HepG2 (cell line): ENCODE measurements around the gene TYMP. TPM values are rescaled to one million over a fixed set of nuclear protein-coding genes. Genes with fewer than 3 reads are reported as not detected.

Experiments
- ATAC-seq: fragments of 200-7000 bp; cut with Tn5 transposase; 3 replicates; pipeline ENCODE4 v1.9.1; 2020; ENCODE audit warnings: mild to moderate bottlenecking, moderate library complexity
- BruUV-seq: library from RNA; stranded (reverse); fragments of 400-500 nt; replicated peaks from 2 replicates; lab custom pipeline; 2021; lab: Mats Ljungman, UMichigan
- CTCF ChIA-PET: fragments of 300-600 bp; formaldehyde crosslinking; extraction: SDS; loops from one replicate; lab custom pipeline; 2021; ENCODE audit warnings: low total read pairs, inconsistent platforms, low intra/inter-chr PET ratio; lab: Yijun Ruan, JAX
- POLR2A ChIA-PET: fragments of 350-600 bp; sonication (Branson Sonifier 250); formaldehyde crosslinking; loops from one replicate; lab custom pipeline; 2020; ENCODE audit warnings: antibody characterized with exemption, inconsistent platforms; lab: Yijun Ruan, JAX
- DNase-seq: peaks from one replicate; pipeline ENCODE4 v3.0.0-alpha.2; 2015; ENCODE audit warnings: low spot score
- FAIRE-seq: peaks from 3 replicates; lab custom pipeline; 2011; peaks lifted over from hg19 to GRCh38; lab: Jason Lieb, UNC
- H2AFZ ChIP-seq: one replicate; pipeline ENCODE4 v1.6.1; 2011; ENCODE audit warnings: low read length, inconsistent platforms
- H3K27ac ChIP-seq: fragments of 300-600 bp; 3 replicates; pipeline ENCODE4 v1.8.0; 2011; ENCODE audit warnings: mixed run types, mild to moderate bottlenecking, mixed read lengths, low read length, inconsistent platforms; ENCODE audit not compliant: insufficient read depth; ENCODE audit errors: extremely low read length
- H3K27me3 ChIP-seq, 2 experiments: fragments of 200-600 bp in 1 of 2; 2 replicates in 1 of 2; 3 replicates in 1 of 2; pipeline versions ENCODE4 v1.6.0 to v1.8.0; 2011; ENCODE audit warnings: low read length in 2 of 2, mild to moderate bottlenecking in 2 of 2, moderate library complexity in 2 of 2, inconsistent platforms in 1 of 2; ENCODE audit not compliant: insufficient read depth in 2 of 2, control insufficient read depth in 1 of 2
- H3K36me3 ChIP-seq, 2 experiments: fragments of 200-600 bp in 1 of 2; replicated peaks in 1 of 2; 2 replicates in 1 of 2; 3 replicates in 1 of 2; pipeline versions ENCODE4 v1.5.1 to v1.8.0; 2011; ENCODE audit warnings: low read length in 2 of 2, inconsistent platforms in 1 of 2; ENCODE audit not compliant: insufficient read depth in 2 of 2, control insufficient read depth in 1 of 2
- H3K4me1 ChIP-seq: 2 replicates; pipeline ENCODE4 v1.5.1; 2012; ENCODE audit warnings: low read length, inconsistent platforms; ENCODE audit not compliant: insufficient read depth
- H3K4me2 ChIP-seq: 2 replicates; pipeline ENCODE4 v1.6.0; 2011; ENCODE audit warnings: low read depth, low read length, inconsistent platforms
- H3K4me3 ChIP-seq, 3 experiments: fragments of 200-600 bp in 1 of 3; sonication (generic), shearing (Covaris generic) in 1 of 3; replicated peaks in 1 of 3; 2 replicates each; pipeline ENCODE4 v1.5.1; 2011 to 2016; ENCODE audit warnings: low read length in 3 of 3, inconsistent platforms in 2 of 3, low read depth in 2 of 3, mild to moderate bottlenecking in 2 of 3, control low read depth in 1 of 3, mixed read lengths in 1 of 3; ENCODE audit not compliant: insufficient read depth in 1 of 3
- H3K79me2 ChIP-seq: one replicate; pipeline ENCODE4 v1.6.1; 2011; ENCODE audit warnings: low read length, inconsistent platforms; ENCODE audit not compliant: insufficient read depth
- H3K9ac ChIP-seq: 2 replicates; pipeline ENCODE4 v1.6.0; 2011; ENCODE audit warnings: mild to moderate bottlenecking, low read depth, low read length, inconsistent platforms; ENCODE audit not compliant: insufficient read depth
- H3K9me3 ChIP-seq: 2 replicates; pipeline ENCODE4 v1.5.1; 2012; ENCODE audit warnings: mild to moderate bottlenecking, low read length
- H4K20me1 ChIP-seq: 2 replicates; pipeline ENCODE4 v1.6.0; 2011; ENCODE audit warnings: inconsistent platforms, mild to moderate bottlenecking, low read length, moderate library complexity; ENCODE audit not compliant: insufficient read depth
- AGO2 ChIP-seq: fragments of 200-400 bp; formaldehyde crosslinking; optimal IDR thresholded peaks from 2 replicates; pipeline ENCODE3; 2017; ENCODE audit warnings: mild to moderate bottlenecking, low read depth, low read length, moderate library complexity
- ARHGAP35 ChIP-seq: sonication (generic); formaldehyde crosslinking; IDR thresholded peaks from 2 replicates; pipeline ENCODE4 v1.9.0; 2022; ENCODE audit warnings: mild to moderate bottlenecking, inconsistent platforms, moderate library complexity, missing genetic modification reagents, borderline replicate concordance
- KMT2A ChIP-seq: sonication (generic); formaldehyde crosslinking; IDR thresholded peaks from 2 replicates; pipeline ENCODE4 v1.4.0; 2020; ENCODE audit warnings: missing genetic modification reagents
- SOX6 ChIP-seq, 2 experiments: fragments of 450-650 bp in 1 of 2; sonication (generic) in 1 of 2; formaldehyde crosslinking in 1 of 2; IDR thresholded peaks; 2 replicates each; pipeline versions ENCODE4 v1.4.0 to v1.6.1; 2017 to 2020; ENCODE audit warnings: antibody characterized with exemption in 1 of 2, mild to moderate bottlenecking in 1 of 2, missing genetic modification reagents in 1 of 2
- TBP ChIP-seq: sonication (generic); formaldehyde crosslinking; IDR thresholded peaks from 2 replicates; pipeline ENCODE4 v1.5.0; 2020; ENCODE audit warnings: missing genetic modification reagents
- ZNF138 ChIP-seq: sonication (generic); formaldehyde crosslinking; IDR thresholded peaks from 2 replicates; pipeline ENCODE4 v1.5.0; 2020; ENCODE audit warnings: mild to moderate bottlenecking, low read depth, missing genetic modification reagents
- ZNF292 ChIP-seq: sonication (generic); formaldehyde crosslinking; IDR thresholded peaks from 2 replicates; pipeline ENCODE4 v1.8.1; 2022; ENCODE audit warnings: mild to moderate bottlenecking, low read depth, missing genetic modification reagents, borderline replicate concordance
- ZNF678 ChIP-seq: sonication (generic); formaldehyde crosslinking; IDR thresholded peaks from 2 replicates; pipeline ENCODE4 v1.4.0; 2020; ENCODE audit warnings: mild to moderate bottlenecking, missing genetic modification reagents
- WGBS: methylation state at CpG from one replicate; pipeline ENCODE4 v1.1.6; 2017; ENCODE audit warnings: low lambda C conversion rate; 5-methylcytosine and 5-hydroxymethylcytosine counted together
- in situ Hi-C: cut with HindIII; loops from 2 replicates; pipeline ENCODE4 v1.10.0; 2017; ENCODE audit warnings: low pct_unique_long_range_greater_than_20kb; ENCODE audit not compliant: extremely low pct_ligation_motif_present
- intact Hi-C: fragments of 100-400 bp; cut with micrococcal nuclease; formaldehyde crosslinking; loops from one replicate; pipeline ENCODE4 v1.10.0; 2022; ENCODE audit not compliant: unreplicated experiment
- polyA plus RNA-seq, 8 experiments: library from polyadenylated mRNA; depleted of rRNA in 3 of 8; stranded (reverse) in 7 of 8; unstranded in 1 of 8; fragments of >200 nt; fragmentation: Illumina TruSeq in 4 of 8; extraction: Trizol in 4 of 8; gene quantifications; 2 replicates each; pipeline versions ENCODE4 v1.2.1 to v1.2.3, GENCODE V29; 2011 to 2016; ENCODE audit warnings: low read depth in 4 of 8, missing spikeins in 1 of 8, mixed read lengths in 1 of 8; ENCODE audit not compliant: insufficient read depth in 1 of 8
- total RNA-seq, 5 experiments: library from RNA; depleted of rRNA; stranded (reverse); fragments of >200 nt; fragmentation: Illumina TruSeq; extraction: Trizol; gene quantifications; 2 replicates each; pipeline ENCODE4 v1.2.3, GENCODE V29; 2016; ENCODE audit warnings: low read depth in 1 of 5
- TF ChIP-seq, protein P1 (sequence below): sonication (generic); formaldehyde crosslinking; conservative IDR thresholded peaks from 2 replicates; pipeline ENCODE4 v1.8.1; 2023; ENCODE audit warnings: missing genetic modification reagents
- TF ChIP-seq, protein P2 (sequence below): sonication (generic); formaldehyde crosslinking; IDR thresholded peaks from 2 replicates; pipeline ENCODE4 v1.8.1; 2022; ENCODE audit warnings: low read depth, mild to moderate bottlenecking, missing genetic modification reagents
- TF ChIP-seq, protein P3 (sequence below): sonication (generic); formaldehyde crosslinking; IDR thresholded peaks from 2 replicates; pipeline ENCODE4 v1.5.1; 2020; ENCODE audit warnings: mild to moderate bottlenecking, missing genetic modification reagents, moderate library complexity

Gene TYMP
- total and polyA plus RNA-seq, 2 of the 13 experiments (the other 11 are each of a cell fraction or from before 2014, with no cell fraction given), result 3.9 to 4.3 TPM

DNA sequence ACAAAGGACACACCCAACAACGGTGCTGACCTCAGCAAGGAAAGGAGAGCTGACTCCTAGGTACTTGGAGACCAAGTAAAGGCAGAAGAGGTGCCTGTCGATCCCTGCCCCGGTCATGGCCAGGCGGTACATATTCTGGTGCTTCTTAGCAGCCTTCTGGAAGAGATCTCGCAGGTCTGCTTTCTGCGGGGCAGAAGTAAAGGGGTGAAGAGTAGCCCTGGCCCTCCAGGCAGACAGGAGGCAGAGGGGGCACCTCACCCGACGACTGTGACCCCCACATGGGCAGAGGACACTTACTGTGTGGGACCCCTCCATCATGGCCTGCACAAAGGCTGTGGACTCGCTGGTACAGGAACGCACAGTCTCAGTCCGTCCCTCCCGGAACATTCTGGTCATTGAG is 41.0 kb upstream of the TYMP start:
- POLR2A ChIA-PET, result interaction anchor here (1.2 to 3.2 kb wide), 2 partner anchors 11 to 51 kb away, joined by 4 to 30 read pairs; partner anchors contain the start of gene CHKB
- Histone ChIP-seq H3K27ac (no peak overlapping the region), H3K9ac (no peak overlapping the region), H3K4me3 (no peak overlapping the region), H3K79me2 (no peaks in the 10 kb centered on the region), H3K36me3 (peaks cover 4 to 5% of the 10 kb centered on the region in 2 experiments; a peak in 2 of 5 replicates), H3K27me3 (no peaks in the 10 kb centered on the region), H3K4me2 (no peak overlapping the region), H3K4me1 (peaks cover 29% of the 10 kb centered on the region), H4K20me1 (no peaks in the 10 kb centered on the region), H3K9me3 (no peaks in the 10 kb centered on the region), H2AFZ (no peak overlapping the region)
- no peak for DNase-seq
- in situ Hi-C loops, result no loop called here
- no peak for FAIRE-seq
- WGBS, result 92% methylated on average over 7 of the region's 12 CpGs
- intact Hi-C loops, result no loop called here
- CTCF ChIA-PET, result no interaction called here
- no peak for ATAC-seq
- TF ChIP-seq ARHGAP35 (no peak), AGO2 (no peak), TBP (CRISPR knock-in tag) (no peak), ZNF678 (CRISPR knock-in tag) (no peak), KMT2A (CRISPR knock-in tag) (no peak), ZNF138 (CRISPR knock-in tag) (no peak), SOX6 (IDR thresholded peaks at IDR 0.05) (no peak), SOX6 (CRISPR knock-in tag; IDR thresholded peaks at IDR 0.05) (no peak), ZNF292 (no peak)
- TF ChIP-seq, protein P1, sequence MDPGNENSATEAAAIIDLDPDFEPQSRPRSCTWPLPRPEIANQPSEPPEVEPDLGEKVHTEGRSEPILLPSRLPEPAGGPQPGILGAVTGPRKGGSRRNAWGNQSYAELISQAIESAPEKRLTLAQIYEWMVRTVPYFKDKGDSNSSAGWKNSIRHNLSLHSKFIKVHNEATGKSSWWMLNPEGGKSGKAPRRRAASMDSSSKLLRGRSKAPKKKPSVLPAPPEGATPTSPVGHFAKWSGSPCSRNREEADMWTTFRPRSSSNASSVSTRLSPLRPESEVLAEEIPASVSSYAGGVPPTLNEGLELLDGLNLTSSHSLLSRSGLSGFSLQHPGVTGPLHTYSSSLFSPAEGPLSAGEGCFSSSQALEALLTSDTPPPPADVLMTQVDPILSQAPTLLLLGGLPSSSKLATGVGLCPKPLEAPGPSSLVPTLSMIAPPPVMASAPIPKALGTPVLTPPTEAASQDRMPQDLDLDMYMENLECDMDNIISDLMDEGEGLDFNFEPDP (CRISPR knock-in tag), result 0 out of 2 replicates have a peak, but pooled peaks have one; percentile 29
- TF ChIP-seq, protein P2, sequence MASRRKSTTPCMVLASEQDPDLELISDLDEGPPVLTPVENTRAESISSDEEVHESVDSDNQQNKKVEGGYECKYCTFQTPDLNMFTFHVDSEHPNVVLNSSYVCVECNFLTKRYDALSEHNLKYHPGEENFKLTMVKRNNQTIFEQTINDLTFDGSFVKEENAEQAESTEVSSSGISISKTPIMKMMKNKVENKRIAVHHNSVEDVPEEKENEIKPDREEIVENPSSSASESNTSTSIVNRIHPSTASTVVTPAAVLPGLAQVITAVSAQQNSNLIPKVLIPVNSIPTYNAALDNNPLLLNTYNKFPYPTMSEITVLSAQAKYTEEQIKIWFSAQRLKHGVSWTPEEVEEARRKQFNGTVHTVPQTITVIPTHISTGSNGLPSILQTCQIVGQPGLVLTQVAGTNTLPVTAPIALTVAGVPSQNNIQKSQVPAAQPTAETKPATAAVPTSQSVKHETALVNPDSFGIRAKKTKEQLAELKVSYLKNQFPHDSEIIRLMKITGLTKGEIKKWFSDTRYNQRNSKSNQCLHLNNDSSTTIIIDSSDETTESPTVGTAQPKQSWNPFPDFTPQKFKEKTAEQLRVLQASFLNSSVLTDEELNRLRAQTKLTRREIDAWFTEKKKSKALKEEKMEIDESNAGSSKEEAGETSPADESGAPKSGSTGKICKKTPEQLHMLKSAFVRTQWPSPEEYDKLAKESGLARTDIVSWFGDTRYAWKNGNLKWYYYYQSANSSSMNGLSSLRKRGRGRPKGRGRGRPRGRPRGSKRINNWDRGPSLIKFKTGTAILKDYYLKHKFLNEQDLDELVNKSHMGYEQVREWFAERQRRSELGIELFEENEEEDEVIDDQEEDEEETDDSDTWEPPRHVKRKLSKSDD, result no peak
- TF ChIP-seq, protein P3, sequence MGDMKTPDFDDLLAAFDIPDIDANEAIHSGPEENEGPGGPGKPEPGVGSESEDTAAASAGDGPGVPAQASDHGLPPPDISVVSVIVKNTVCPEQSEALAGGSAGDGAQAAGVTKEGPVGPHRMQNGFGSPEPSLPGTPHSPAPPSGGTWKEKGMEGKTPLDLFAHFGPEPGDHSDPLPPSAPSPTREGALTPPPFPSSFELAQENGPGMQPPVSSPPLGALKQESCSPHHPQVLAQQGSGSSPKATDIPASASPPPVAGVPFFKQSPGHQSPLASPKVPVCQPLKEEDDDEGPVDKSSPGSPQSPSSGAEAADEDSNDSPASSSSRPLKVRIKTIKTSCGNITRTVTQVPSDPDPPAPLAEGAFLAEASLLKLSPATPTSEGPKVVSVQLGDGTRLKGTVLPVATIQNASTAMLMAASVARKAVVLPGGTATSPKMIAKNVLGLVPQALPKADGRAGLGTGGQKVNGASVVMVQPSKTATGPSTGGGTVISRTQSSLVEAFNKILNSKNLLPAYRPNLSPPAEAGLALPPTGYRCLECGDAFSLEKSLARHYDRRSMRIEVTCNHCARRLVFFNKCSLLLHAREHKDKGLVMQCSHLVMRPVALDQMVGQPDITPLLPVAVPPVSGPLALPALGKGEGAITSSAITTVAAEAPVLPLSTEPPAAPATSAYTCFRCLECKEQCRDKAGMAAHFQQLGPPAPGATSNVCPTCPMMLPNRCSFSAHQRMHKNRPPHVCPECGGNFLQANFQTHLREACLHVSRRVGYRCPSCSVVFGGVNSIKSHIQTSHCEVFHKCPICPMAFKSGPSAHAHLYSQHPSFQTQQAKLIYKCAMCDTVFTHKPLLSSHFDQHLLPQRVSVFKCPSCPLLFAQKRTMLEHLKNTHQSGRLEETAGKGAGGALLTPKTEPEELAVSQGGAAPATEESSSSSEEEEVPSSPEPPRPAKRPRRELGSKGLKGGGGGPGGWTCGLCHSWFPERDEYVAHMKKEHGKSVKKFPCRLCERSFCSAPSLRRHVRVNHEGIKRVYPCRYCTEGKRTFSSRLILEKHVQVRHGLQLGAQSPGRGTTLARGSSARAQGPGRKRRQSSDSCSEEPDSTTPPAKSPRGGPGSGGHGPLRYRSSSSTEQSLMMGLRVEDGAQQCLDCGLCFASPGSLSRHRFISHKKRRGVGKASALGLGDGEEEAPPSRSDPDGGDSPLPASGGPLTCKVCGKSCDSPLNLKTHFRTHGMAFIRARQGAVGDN (CRISPR knock-in tag), result 0 out of 2 replicates have a peak, but pooled peaks have one; percentile 2
- no TSS peak for BruUV-seq
